Epithelial cell of prostate (primary cell): Measurements from ENCODE around the gene UBE2L6.

Source experiments
- DNase-seq: peaks from one replicate; pipeline ENCODE4 v3.0.0-alpha.2; 2011; ENCODE audit warnings: low read depth, low spot score
- H3K27ac ChIP-seq: fragments of 450-650 bp; 2 replicates; pipeline ENCODE4 v1.5.1; 2017; ENCODE audit warnings: mild to moderate bottlenecking

Gene UBE2L6

GRCh38 chr11:57502870-57503269 is 64.6 kb downstream of the UBE2L6 start:
- no peak for DNase-seq

GRCh38 chr11:57502376-57502775 is 65.1 kb downstream of the UBE2L6 start:
- DNase-seq, result no peak
- no peak overlapping the region for H3K27ac ChIP-seq

More at GRCh38 chr11:57502870-57503269, 64.6 kb downstream of the UBE2L6 start:
- H3K27ac ChIP-seq, result no peak overlapping the region

GRCh38 chr11:57501953-57502352 is 65.5 kb downstream of the UBE2L6 start:
- no peak for DNase-seq
- H3K27ac ChIP-seq, result no peak overlapping the region
